Testis (tissue), 3 donors: ENCODE results near the gene NKAIN2. TPM values are rescaled to one million over a fixed set of nuclear protein-coding genes. Genes with fewer than 3 reads are reported as not detected.

Source experiments
- DNase-seq: peaks from one replicate; pipeline ENCODE4 v3.0.0-alpha.2; 2019
- H3K27ac ChIP-seq, 2 donors: fragments of 200-600 bp; sonication (generic); one replicate each; pipeline ENCODE4 v1.5.1; 2019
- H3K27me3 ChIP-seq: fragments of 200-600 bp; sonication (generic); one replicate; pipeline ENCODE4 v1.5.1; 2019
- H3K36me3 ChIP-seq: fragments of 200-600 bp; sonication (generic); one replicate; pipeline ENCODE4 v1.5.1; 2017; ENCODE audit warnings: low read depth; ENCODE audit errors: missing control alignments
- H3K4me1 ChIP-seq: fragments of 200-600 bp; sonication (generic); one replicate; pipeline ENCODE4 v1.5.1; 2019
- H3K4me3 ChIP-seq, 2 donors: fragments of 200-600 bp; sonication (generic); one replicate each; pipeline ENCODE4 v1.5.1; 2017 to 2019
- H3K9me3 ChIP-seq: fragments of 200-600 bp; sonication (generic); one replicate; pipeline ENCODE4 v1.5.1; 2017
- POLR2A ChIP-seq: fragments of 450-650 bp; IDR thresholded peaks from one replicate; pipeline ENCODE4 v1.6.1; 2017; ENCODE audit warnings: antibody characterized with exemption, mild to moderate bottlenecking, moderate library complexity
- WGBS, 2 donors: methylation state at CpG; one replicate each; pipeline ENCODE4 v1.1.5; 2018; 5-methylcytosine and 5-hydroxymethylcytosine counted together
- intact Hi-C: fragments of 100-400 bp; cut with DNase I; formaldehyde crosslinking; loops from one replicate; pipeline ENCODE4 v1.15.1; 2023; ENCODE audit warnings: low total_unique reads
- polyA plus RNA-seq: library from polyadenylated mRNA; stranded (reverse); fragments of 350-450 nt; fragmentation: Illumina TruSeq; extraction: RNeasy Lipid Tissue Mini Kit (QIAGEN cat#74804); gene quantifications from one replicate; pipeline ENCODE4 v1.2.3, GENCODE V29; 2014; ENCODE audit warnings: low read depth, low replicate concordance; ENCODE audit not compliant: insufficient read depth
- total RNA-seq, 2 donors: library from RNA; depleted of rRNA; stranded (reverse); fragments of >200 nt; gene quantifications; one replicate each; pipeline ENCODE4 v1.2.3, GENCODE V29; 2016
- TF ChIP-seq, protein P1 (sequence below), 3 experiments: fragments of 450-650 bp in 2 of 3; fragments of 200-600 bp in 1 of 3; sonication (generic) in 1 of 3; IDR thresholded peaks; one replicate each; pipeline ENCODE4 v1.5.1; 2016 to 2019; ENCODE audit warnings: antibody characterized with exemption in 3 of 3, mild to moderate bottlenecking in 2 of 3, moderate library complexity in 1 of 3

NKAIN2 gene
- total and polyA plus RNA-seq, 3 donors from 2014 or later: 0.56 to 1.1 (median 0.71) TPM

DNA sequence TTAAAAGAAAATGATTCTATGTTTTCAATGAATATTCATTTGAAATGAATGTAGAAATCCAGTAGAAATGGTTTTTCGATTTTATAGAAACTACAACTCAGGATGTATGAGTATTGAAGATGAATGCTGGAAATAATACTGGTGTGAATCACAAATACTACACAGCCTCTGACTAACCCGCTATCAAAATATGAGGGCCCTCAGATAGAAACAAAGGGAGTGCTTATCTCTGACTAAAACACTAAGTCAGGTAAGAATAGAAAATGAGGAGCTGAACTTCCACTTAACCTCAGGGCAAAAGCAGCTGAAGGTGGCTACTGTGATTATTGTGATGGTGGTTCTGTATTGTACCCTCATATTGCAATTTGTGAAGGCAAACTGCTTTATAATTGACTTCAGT lies 937.7 kb downstream of the NKAIN2 start:
- no peaks in the 10 kb centered on the region for H3K27me3 ChIP-seq
- no peak overlapping the region for H3K27ac ChIP-seq
- H3K4me1 ChIP-seq: no peaks in the 10 kb centered on the region
- 88 to 97% methylated on average over 2 of the region's 2 CpGs for WGBS, 2 donors
- H3K36me3 ChIP-seq: no peaks in the 10 kb centered on the region
- intact Hi-C loops: no loop called here
- TF ChIP-seq, protein P1, sequence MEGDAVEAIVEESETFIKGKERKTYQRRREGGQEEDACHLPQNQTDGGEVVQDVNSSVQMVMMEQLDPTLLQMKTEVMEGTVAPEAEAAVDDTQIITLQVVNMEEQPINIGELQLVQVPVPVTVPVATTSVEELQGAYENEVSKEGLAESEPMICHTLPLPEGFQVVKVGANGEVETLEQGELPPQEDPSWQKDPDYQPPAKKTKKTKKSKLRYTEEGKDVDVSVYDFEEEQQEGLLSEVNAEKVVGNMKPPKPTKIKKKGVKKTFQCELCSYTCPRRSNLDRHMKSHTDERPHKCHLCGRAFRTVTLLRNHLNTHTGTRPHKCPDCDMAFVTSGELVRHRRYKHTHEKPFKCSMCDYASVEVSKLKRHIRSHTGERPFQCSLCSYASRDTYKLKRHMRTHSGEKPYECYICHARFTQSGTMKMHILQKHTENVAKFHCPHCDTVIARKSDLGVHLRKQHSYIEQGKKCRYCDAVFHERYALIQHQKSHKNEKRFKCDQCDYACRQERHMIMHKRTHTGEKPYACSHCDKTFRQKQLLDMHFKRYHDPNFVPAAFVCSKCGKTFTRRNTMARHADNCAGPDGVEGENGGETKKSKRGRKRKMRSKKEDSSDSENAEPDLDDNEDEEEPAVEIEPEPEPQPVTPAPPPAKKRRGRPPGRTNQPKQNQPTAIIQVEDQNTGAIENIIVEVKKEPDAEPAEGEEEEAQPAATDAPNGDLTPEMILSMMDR (IDR thresholded peaks at IDR 0.05): no peak
- TF ChIP-seq POLR2A: no peak
- H3K4me3 ChIP-seq: no peak overlapping the region
- H3K9me3 ChIP-seq: no peaks in the 10 kb centered on the region
- no peak for DNase-seq

DNA sequence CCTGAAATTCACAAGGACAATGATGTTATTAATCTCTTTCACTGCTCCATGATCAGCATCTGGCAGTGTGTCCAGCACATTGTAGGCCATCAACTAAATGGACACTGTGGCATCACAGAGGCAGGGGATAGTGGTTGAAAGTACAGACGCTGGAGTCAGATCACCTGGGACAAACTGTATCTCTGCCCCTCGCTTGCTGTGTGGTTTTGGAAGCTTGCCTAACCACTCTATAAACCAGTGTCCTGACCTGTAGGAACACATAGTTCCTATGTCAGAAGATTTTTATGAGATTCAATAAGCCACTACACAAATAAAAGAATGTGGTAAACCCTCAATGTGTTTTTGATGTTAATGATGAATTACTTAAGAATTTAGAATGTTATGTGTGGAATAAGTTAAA lies 939.3 kb downstream of the NKAIN2 start:
- no peaks in the 10 kb centered on the region for H3K27me3 ChIP-seq
- no peak overlapping the region for H3K27ac ChIP-seq
- H3K36me3 ChIP-seq: no peaks in the 10 kb centered on the region
- DNase-seq: no peak
- H3K4me1 ChIP-seq: no peaks in the 10 kb centered on the region
- intact Hi-C loops: no loop called here
- WGBS, 2 donors: 28 to 61% methylated on average over 2 of the region's 2 CpGs
- H3K9me3 ChIP-seq: no peaks in the 10 kb centered on the region
- no peak overlapping the region for H3K4me3 ChIP-seq
- TF ChIP-seq, protein P1 (IDR thresholded peaks at IDR 0.05): no peak
- TF ChIP-seq POLR2A: no peak

DNA sequence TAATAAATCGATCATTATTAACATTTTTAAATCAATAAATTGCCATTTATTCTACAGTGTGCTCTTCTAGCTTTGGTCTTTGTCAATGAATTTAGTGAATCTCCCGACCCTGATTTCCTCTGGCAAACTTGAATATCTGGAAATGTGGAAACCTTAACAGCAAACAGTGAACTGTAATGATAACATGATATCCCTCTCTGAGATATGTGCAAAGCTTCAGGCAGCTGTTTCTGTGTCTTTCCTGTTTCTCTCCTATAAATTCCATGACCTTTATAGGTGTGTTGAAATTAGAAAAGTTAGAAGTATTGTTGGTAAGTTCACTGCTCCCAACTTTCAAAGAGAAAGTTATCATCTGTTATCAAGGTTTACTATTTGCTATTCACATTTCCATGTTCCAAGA lies 939.8 kb downstream of the NKAIN2 start:
- no peak for DNase-seq

DNA sequence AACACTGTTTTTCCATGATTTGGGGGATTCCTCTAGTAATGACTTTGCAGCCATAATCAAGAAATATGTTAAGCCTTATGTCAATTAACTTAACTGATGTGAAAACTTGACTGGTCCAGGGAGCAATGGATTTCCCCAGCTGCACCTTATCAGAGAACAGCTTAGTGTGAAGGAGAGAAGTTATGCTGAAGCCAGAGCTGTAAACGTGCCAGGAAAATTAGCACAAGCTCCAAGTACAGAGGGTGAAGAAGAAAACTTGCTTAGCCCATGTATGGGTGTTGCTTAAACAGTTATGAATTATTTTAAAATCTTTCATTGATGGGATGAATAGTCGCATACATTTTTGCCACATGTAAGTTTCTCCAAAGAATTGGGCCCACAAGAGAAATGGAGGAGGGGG lies 943.7 kb downstream of the NKAIN2 start:
- Histone ChIP-seq H3K27me3 (no peaks in the 10 kb centered on the region), H3K4me3 (no peak overlapping the region), H3K4me1 (no peaks in the 10 kb centered on the region), H3K9me3 (no peaks in the 10 kb centered on the region), H3K36me3 (no peaks in the 10 kb centered on the region), H3K27ac (no peak overlapping the region)
- intact Hi-C loops: no loop called here
- TF ChIP-seq POLR2A: no peak
- TF ChIP-seq, protein P1 (IDR thresholded peaks at IDR 0.05): no peak
- WGBS, 2 donors: 41 to 54% methylated on average over 2 of the region's 2 CpGs
- DNase-seq: peak; percentile 18

More for the DNA sequence above, 939.8 kb downstream of the NKAIN2 start:
- 83 to 87% methylated on average over 2 of the region's 2 CpGs for WGBS, 2 donors
- Histone ChIP-seq H3K4me1 (no peaks in the 10 kb centered on the region), H3K9me3 (no peaks in the 10 kb centered on the region), H3K27ac (no peak overlapping the region), H3K27me3 (no peaks in the 10 kb centered on the region), H3K4me3 (no peak overlapping the region), H3K36me3 (no peaks in the 10 kb centered on the region)
- TF ChIP-seq, protein P1 (IDR thresholded peaks at IDR 0.05): no peak
- TF ChIP-seq POLR2A: no peak
- intact Hi-C loops: no loop called here

DNA sequence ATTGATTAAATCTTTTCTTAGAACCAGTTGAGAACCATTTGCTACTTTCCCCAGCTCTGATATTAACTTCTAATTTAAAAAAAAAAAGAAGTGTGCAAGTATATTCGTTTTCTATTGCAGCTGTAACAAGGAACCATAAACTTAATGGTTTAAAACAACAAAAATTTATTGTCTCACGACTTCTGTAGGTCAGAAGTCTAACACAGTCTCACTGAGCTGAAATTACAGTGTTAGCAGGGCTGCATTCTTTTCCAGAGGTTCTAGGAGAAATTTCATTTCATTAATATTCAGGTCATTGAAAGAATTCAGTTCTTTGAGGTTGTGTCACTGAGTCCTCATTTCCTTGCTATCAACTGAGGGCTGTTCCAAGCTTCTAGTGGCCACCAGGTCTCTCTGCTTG lies 945.1 kb downstream of the NKAIN2 start:
- 65 to 66% methylated on average over 2 of the region's 2 CpGs for WGBS, 2 donors
- TF ChIP-seq, protein P1 (IDR thresholded peaks at IDR 0.05): no peak
- TF ChIP-seq POLR2A: no peak
- intact Hi-C loops: no loop called here

More for the DNA sequence above, 945.1 kb downstream of the NKAIN2 start:
- Histone ChIP-seq H3K4me1 (no peaks in the 10 kb centered on the region), H3K9me3 (no peaks in the 10 kb centered on the region), H3K36me3 (no peaks in the 10 kb centered on the region), H3K27ac (no peak overlapping the region), H3K27me3 (no peaks in the 10 kb centered on the region), H3K4me3 (no peak overlapping the region)
- no peak for DNase-seq
